D341Med (cell line): ENCODE data around the gene LAMC1.
"Not testable (repeated sequence)": the region's sequence is repeated elsewhere in the genome, so short reads cannot be mapped to it uniquely, and the experiment has no call there.

Source experiments
- DNase-seq: peaks from one replicate; pipeline ENCODE4 v3.0.0; 2012; ENCODE audit warnings: low spot score

The LAMC1 gene

DNA sequence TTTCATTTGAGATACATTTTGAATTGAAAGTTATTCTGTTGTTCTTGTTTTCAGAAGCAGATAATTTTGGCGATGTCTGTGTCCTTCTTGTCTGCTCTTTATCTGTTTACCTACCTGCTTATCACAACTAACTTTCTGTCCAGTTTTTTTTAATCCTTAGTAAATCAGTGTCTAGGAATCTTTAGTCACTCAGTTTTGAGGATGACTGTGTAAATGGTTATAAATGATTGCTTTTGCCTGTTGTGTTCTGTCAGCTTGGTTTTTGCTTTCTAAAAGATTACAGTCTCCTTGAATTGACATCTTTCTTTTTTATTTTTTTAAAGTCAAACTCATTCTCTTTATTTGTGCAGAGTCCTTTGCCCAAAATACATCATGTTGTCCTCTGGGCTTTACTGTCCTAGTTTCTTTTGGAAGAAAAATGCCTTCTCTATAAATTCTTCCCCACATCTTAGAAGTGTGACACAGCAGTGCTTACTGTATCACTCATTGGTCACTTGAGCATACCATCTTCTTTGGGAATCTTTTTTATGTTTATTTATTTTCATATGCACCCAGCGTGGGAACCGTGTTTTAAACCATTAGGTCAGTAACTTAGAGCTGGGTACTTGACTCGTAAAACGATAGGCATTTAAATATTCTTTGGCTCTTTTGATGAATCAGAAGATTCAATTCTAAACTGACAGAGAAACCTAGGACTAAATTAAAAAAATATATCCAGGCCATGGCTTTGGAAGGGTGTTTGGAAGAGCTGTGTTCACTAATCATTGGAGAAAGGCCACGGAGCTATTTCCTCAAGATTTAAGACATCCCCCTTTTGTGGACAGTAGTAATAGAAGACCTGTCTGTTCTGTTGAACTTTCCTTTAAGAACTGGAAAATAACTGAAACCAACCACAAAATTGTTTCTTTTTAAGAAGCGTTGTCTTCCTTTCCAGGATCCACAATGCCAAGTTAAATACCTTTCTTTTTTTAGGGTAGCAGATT lies 20.9 kb downstream of the LAMC1 start:
- no peak for DNase-seq

DNA sequence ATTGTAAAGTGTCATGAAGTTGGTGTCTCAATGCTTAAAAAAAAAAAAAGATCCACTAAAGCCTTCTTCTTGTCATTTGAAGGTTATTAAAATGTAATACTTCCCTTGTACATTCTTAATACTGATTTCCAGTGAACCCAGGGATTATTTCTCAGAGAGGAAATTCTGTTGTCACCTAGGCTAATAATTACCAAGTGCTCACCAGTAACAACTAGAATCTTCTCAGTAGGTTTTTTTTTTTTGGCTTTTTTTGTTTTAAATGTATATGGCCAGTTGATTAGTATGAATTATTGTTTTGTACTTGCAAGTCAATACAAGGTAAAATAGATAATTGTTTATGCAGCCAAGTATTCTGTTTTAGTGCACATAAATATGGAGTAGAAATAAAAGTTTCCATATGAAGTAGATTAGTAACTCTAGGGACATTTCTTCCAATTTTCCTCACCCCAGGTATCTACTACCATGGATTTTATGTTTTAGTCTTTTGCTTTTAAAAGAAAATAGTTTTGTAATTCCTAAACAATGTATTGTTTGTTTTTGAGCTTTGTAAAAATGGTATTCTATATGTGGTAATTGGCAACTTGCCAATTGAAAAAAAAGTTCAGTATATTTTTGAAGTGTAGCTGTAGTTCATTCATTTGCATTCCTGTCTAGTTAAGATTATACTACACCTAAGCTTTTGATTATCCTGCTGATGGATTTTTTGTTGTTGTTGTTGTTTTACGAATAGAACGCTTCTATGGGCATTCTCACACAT lies 21.9 kb downstream of the LAMC1 start:
- DNase-seq: no peak

DNA sequence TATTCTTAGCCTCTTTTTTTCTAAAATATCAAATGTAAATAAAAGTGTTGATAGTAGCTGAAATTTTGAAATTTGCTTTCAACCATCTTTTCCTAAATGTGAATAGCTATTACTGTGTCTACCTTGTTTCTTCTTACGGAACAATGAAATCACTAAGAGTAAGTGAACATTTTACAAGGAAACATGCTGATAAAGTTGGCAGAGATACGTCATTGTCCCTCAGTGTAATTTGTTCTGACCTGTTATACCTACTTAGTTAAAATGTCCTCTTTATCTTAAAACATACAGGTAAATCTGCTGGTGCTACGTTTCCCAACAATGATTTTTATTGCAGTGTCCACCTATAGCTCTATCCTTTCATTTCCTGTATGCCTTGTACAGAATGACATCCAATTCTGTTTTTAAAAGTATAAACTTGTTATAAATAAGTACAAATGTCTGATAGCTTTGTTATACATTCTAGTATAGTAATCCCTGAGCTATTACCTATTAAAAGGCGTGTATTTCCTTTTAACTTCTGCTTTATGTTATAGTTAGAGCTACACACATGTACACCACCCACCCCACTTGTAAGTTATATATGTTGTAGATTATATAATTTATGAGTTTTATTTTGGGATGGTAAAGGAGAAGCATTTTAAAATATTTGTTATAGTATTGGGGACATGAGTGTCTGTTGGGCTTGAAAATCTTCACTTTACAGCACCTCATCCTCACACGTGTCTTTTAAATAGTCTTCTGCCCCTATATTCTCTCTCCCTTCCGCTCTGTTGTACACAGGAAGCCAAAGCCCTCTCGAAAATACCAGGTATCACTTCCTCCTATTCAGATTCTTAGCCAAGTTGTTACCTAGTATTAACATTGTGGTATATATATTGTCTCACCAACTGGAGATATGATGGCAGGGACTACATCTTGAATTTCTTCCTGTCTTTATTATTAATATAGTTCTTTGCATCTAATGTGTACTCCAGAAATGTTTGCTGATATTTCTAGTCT lies 25.2 kb downstream of the LAMC1 start:
- DNase-seq: no peak

DNA sequence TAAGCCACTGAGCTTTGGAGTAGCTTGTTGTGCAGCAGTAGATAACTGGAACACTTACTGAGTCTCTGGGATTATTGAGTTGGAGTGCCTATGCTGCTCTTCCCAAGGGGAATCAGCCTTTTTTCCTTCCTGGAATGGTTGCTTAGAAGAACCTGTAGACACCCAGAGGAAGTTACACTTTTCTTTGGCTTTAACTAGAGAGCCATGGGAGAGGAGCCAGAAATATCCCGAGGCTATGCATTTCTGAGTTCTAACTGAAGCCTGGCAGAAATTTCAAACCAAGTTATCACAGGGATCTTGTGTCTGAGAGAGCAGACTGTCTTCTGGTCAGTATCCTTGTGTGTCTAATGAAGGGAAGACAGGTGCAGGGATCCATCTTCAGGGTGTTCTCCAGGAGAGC lies 28.3 kb downstream of the LAMC1 start:
- no peak for DNase-seq

DNA sequence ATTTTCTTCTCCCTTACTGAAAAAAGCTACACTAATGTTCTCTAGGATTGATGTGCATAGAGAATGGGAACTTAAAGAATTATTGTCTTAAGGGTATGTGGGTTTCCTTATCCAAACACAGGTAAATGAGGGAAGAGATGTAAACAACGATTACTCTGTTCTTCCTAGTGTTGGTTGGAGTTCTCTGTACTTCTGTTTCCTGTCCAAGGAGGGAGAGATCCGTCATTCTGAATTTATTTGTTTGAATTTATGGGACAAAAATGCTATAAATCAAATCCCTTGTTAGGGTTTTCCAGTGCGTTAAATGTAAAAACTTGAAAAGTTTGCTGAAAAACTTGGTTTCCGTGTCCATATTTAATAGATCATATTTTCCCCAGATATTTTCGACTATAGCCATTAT lies 29.6 kb downstream of the LAMC1 start:
- no peak for DNase-seq

DNA sequence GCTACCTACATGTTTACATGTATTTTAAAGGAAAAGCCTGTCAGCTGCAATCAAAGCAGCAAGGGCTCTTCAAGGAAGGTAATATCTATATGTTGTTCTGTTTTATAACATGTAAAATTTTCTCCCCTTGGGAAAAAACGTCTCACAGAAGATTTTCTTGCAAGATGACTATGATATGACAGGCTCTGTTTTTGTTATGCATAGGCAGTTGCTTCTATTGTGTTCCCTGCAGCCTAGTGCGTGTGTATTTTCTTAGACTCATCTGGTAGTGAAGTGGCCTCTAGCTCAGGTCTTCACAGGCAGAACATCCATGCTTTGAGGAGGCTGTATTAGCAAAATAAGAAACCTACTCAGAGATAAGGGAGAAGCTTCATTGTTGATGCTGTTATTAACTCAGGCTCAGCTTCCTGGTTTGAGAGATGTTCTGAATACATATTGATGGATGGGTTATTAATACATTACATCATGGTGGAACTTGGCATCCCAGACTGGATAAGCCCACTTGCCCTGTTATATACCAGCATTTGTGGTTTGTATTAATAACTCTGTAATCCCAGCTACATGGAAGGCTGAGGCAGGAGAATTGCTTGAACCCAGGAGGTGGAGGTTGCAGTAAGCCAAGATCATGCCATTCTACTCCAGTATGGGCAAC lies 35.8 kb downstream of the LAMC1 start:
- DNase-seq: no peak

DNA sequence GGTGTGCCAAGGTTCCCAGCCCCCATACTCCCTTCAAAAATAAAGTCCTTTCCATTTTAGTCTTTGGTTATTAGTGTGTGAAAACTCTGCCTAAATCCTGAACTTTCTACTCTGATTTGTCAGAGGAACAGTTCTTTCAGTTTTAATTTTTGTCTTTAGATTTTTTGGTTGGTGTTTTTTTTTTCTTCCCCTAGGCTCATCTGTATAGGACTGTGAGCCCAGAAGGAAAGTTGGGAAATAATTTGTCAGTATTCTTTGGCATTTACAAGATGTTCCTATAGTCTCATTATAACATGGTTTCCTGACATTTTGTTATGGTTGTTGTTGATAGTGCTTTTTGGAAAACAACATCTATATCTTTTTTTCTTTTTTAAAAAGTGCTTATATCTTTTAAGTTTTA lies 38.0 kb downstream of the LAMC1 start:
- DNase-seq: no peak

DNA sequence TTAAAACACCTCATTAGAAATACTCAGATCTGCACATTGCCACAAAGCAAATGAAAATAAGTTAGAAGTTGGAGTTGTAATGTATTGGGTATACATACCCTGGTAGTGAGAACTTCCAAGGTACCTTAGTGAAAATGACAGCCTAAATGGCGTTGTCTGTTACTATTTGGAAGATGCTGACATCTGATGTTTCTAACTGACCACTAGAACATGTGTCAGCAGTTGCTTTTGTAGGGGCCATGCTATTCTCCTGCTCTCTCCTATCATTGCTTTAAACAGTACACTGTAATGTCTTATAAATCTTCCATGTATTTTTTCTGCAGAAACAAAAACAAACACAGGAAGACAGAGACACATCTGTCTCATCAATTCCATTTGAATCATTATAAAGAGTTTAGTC lies 40.1 kb downstream of the LAMC1 start:
- no peak for DNase-seq

DNA sequence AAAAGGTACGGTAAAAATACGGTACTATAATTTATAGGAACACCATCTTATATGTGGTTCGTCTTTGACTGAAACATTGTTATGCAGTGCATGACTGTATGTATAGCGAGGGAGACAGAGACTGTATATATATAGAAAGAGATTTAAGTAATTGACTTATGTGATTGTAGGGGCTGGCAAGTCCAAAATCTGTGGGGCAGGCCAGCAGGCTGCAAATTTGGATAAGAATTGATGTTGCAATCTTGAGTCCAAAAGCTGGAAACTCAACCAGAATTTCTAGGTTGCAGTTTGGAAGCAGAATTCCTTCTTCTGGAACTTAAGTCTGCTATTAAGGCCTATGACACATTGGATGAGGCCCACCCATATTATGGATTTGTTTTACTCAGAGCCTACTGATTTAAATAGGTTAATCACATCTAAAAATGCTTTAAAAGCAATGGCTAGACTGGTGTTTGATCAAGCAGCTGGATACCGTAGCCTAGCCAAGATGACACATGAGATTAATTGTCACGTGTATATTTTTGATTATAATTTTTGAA lies 42.0 kb downstream of the LAMC1 start:
- no peak for DNase-seq

DNA sequence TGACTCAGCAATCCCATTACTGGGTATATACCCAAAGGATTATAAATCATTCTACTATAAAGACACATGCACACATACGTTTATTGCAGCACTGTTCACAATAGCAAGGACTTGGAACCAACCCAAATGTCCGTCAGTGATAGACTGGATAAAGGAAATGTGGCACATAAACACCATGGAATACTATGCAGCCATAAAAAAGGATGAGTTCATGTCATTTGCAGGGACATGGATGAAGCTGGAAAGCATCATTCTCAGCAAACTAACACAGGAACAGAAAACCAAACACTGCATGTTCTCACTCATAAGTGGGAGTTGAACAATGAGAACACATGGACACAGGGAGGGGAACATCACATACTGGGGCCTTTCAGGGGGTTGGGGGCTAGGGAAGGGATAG lies 43.2 kb downstream of the LAMC1 start:
- DNase-seq: not testable (repeated sequence)

DNA sequence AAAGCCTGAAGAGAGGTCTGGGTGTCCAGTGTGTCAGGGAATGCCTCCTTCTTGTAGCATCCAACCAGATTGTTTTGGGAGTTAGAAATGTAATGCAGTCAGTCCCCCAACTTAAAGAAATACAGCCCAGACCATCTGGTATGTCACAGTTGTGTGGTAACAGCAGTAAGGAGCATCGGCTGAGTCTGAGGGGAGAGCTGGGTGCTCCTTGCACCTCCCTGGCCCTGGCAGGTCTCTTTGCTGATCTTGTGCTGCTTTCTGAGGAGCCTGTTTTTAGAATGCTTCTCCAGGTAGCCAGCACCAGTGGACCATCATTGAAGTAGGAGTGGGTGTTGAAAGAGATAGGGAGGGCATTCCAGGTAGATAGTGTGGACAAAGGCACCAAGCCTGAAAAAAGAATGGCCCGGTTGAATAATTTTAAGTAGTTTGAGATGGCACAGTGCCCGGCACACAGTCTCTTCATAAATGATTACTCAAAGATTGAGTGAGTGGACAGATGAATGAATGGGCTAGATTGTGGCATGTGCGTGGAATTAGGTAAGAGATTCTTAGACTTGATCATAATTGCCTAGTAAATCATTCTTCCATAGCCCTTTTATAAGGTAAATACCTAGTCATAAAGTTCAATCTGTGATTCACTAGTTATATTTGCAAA lies 46.5 kb downstream of the LAMC1 start:
- no peak for DNase-seq

DNA sequence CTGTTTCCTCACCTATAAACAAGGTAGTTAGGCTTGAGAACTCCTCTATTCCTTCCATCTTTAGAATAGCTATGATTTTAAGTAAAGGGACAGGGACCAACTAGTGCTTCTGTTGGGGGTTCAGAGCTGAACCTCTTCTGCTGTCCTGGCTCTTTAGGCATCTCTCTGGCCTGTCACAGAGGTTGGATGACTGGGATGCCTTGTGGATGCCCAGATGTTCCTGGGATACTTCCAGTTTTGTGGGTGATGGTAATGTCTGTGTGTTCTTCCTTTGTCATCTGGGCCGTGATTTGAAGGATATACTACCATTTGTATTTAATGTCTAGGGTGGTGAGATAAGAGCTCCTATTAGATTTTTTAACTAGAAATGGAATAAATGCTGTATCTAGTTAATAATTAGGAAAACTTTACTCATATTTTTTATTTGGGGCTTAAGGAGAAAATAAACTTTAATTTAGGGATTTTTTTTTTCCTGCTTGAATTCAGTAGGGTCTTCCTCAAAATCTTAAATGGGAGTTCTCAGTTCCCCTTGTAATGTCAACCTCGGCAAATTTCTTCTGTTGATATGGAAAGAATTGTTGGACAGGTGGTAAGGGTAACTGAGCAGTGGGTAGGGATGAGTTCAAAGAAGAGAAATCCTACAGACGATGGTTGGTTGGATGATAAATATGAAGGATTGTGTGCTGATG lies 47.2 kb downstream of the LAMC1 start:
- DNase-seq: no peak

DNA sequence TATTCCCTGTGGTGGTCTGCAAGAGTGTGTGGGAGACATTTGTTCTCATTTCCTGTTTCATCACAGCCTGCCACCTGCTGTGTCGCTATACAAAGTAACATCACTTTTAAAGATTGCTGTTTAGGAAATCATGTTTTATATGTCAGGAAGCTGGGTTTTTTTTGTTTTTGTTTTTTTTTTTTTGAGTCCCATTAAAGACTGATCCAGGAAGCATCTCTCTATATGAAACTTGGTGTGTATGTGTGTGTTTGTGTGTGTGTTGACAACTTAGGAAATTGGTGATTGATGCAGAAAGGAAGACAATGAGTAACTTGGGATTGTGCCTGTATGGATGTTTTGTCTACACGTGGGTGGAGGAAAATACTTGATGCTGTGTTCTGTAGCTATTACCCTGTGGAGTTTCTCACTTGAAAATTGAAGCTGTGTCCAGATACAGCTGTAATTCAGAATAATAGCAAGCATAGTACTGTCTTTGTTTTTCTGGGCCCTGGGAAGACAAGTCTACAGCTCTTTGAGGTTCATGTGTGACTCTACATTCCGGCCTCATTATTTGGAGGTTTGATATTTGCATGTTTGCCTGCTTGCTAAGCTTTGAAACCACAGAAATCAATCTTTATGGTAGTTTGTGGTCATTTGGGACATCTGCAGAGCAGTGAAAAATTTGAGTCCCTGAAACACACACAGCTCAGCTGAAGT lies 47.9 kb downstream of the LAMC1 start:
- no peak for DNase-seq

DNA sequence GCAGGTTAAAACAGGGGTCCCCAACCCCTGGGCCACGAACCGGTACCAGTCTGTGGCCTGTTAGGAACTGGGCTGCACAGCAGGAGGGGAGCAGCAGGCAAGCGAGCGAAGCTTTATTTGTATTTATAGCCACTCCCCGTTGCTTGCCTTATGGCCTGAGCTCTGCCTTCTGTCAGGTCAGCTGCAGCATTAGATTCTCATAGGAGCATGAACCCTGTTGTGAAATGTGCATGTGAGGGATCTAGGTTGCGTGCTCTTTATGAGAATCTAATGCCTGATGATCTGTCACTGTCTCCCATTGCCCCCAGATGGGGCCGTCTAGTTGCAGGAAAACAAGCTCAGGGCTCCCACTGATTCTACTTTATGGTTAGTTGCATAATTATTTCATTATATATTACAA lies 49.4 kb downstream of the LAMC1 start:
- DNase-seq: not testable (repeated sequence)

DNA sequence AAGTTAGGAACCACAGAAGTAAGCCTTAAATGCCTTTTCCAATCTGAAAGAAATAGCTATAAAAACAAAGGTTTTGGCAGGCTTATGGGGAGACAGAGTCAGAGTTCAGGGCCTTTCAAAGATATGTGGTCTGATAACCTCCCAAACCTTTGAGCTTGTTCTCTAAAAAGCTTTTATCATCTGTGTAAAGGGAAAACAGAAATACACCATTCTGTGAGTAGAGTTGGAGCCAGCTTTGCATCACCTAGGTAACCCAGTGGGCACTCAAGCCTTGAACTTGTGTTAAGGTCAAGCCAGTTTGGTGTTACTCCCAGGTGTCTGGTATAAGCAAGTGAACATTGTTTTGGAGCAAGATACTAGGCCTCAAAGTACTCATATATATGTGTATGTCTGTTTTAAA lies 50.1 kb downstream of the LAMC1 start:
- no peak for DNase-seq

DNA sequence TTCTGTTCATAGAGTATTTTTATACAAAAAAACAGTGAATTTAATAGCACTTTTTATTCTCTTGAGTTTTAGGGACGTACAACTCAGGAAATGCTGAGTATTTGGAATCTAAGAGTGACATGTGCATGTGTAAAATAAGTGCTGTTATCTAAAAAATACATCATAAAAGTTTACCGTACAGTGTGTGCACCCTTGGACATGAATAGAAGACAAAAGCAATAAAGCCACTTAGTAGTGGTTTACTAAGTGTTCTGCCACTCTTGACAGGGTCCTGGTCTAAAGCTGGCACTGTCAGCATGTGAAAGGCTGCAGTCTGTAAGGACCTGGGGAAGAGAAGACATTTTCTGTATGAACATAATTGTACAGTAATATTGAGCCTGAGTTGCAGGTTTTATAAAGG lies 51.0 kb downstream of the LAMC1 start:
- no peak for DNase-seq

DNA sequence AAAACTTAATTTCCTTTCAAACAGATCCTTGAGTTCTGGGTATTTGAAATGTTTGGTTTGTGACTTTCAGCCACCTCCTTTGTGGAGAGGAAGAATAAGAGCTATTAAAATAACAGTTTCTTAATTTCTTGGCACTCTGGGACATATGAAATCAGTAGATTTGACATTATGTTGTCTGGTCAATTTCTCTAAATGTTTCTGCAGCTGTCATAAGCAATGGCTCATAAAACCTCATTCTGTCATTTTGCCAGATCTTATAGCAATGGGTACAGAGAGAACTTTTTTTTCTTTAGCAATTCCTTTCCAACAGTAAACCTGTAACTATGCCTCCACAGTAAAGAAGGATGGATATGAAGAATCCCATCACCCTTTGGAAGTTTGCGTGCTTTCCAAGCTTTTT lies 52.6 kb downstream of the LAMC1 start:
- DNase-seq: no peak

DNA sequence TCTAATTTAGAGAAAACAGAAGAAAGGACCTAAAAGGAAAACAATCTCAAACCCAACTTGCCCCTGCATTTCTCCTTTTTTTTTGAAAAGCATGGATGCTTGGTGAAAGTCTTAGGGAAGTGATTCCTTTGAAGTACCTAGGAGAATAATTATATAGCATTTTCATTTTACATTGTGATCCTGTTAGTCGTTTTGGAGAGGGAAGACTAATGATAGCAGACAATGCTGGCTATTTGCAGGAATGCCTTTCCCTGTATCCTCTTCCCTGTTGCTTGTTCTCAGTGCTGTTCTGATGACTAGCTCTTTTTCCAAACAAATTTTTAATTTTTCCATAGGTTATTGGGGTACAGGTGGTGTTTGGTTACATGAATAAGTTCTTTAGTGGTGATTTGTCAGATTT lies 53.9 kb downstream of the LAMC1 start:
- no peak for DNase-seq

DNA sequence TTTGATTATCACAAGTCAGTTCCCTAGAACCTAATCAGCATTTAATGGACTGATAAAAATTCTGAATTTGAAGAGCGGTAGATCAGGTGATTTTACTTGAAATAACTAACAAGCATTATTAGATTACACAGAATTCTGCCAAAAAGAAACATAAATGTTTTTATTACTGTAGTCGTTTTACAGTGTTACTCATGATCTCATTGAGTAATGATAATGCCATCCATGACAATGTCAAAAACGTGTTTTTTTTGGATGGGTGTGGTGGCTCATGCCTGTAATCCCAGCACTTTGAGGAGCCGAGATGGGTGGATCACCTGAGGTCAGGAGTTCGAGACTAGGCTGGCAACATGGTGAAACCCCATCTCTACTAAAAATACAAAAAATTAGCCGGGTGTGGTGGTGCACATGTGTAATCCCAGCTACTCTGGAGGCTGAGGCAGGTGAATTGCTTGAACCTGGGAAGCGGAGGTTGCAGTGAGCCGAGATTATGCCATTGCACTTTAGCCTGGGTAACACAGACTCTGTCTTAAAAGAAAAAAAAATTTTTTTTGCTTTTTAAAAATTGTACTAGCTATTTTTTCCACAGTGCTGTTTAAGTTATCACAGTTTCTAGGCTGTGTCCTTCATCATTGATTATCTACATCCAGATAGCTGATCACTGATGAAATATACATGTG lies 56.6 kb downstream of the LAMC1 start:
- DNase-seq: no peak
